Sigmoid colon (tissue), 7 donors: ENCODE results near the gene OTUB1. TPM values are rescaled to one million over a fixed set of nuclear protein-coding genes. Genes with fewer than 3 reads are reported as not detected.

Experiments used
- DNase-seq: peaks from one replicate; pipeline ENCODE4 v3.0.0-alpha.2; 2019
- H3K27ac ChIP-seq, 4 donors: fragments of 200-600 bp; sonication (generic); one replicate each; pipeline ENCODE4 v1.5.1; 2016 to 2019; ENCODE audit warnings: mild to moderate bottlenecking in 1 of 4
- H3K27me3 ChIP-seq, 3 donors: fragments of 200-600 bp; sonication (generic); one replicate each; pipeline ENCODE4 v1.5.1; 2019; ENCODE audit warnings: mild to moderate bottlenecking in 1 of 3
- H3K36me3 ChIP-seq, 4 donors: fragments of 200-600 bp; sonication (generic); one replicate each; pipeline ENCODE4 v1.5.1; 2016 to 2019
- H3K4me1 ChIP-seq, 4 donors: fragments of 200-600 bp; sonication (generic); one replicate each; pipeline ENCODE4 v1.5.1; 2017 to 2019
- H3K4me3 ChIP-seq, 4 donors: fragments of 200-600 bp; sonication (generic); one replicate each; pipeline ENCODE4 v1.5.1; 2017 to 2019; ENCODE audit warnings: mild to moderate bottlenecking in 2 of 4, moderate library complexity in 1 of 4
- H3K9me3 ChIP-seq, 4 donors: fragments of 200-600 bp in 3 of 4; sonication (generic) in 3 of 4; one replicate each; pipeline versions ENCODE4 v1.5.1 to v1.6.1; 2013 to 2019
- EP300 ChIP-seq, 4 donors: sonication (generic); formaldehyde crosslinking; IDR thresholded peaks; one replicate each; pipeline ENCODE4 v1.6.1; 2017; ENCODE audit warnings: antibody characterized with exemption in 4 of 4
- POLR2A ChIP-seq, 2 donors: fragments of 450-650 bp; IDR thresholded peaks; one replicate each; pipeline ENCODE4 v1.6.1; 2016; ENCODE audit warnings: antibody characterized with exemption in 2 of 2, mild to moderate bottlenecking in 2 of 2, moderate library complexity in 2 of 2
- POLR2AphosphoS5 ChIP-seq, 4 donors: sonication (generic); formaldehyde crosslinking; IDR thresholded peaks; one replicate each; pipeline ENCODE4 v1.6.1; 2017; ENCODE audit warnings: antibody characterized with exemption in 4 of 4
- WGBS, 2 donors: extraction: QIAGEN DNeasy Blood & Tissue Kit; methylation state at CpG; one replicate each; pipeline ENCODE4 v1.1.7; 2013; 5-methylcytosine and 5-hydroxymethylcytosine counted together
- intact Hi-C: fragments of 100-400 bp; cut with DNase I; formaldehyde crosslinking; loops from one replicate; pipeline ENCODE4 v1.15.1; 2023
- polyA plus RNA-seq, 3 donors: library from polyadenylated mRNA; stranded (reverse); fragments of 200-250 nt; gene quantifications; one replicate each; pipeline ENCODE4 v1.2.3, GENCODE V29; 2013
- total RNA-seq, 4 donors: library from RNA; depleted of rRNA; stranded (reverse); fragments of >200 nt; gene quantifications; one replicate each; pipeline ENCODE4 v1.1.0, GENCODE V29; 2016
- TF ChIP-seq, protein P1 (sequence below), 4 experiments: fragments of 450-650 bp in 3 of 4; fragments of 200-600 bp in 1 of 4; IDR thresholded peaks; one replicate each; pipeline ENCODE4 v1.5.1; 2016 to 2019; ENCODE audit warnings: antibody characterized with exemption in 4 of 4, mild to moderate bottlenecking in 3 of 4, moderate library complexity in 2 of 4
- donor health status: healthy with polysubstance abuse.
- donor health status: Bipolar disorder and iron deficiency.
- donor health status: healthy.

OTUB1 gene
- total and polyA plus RNA-seq, 7 donors = 44.8 to 96.4 (median 61.7) TPM

DNA sequence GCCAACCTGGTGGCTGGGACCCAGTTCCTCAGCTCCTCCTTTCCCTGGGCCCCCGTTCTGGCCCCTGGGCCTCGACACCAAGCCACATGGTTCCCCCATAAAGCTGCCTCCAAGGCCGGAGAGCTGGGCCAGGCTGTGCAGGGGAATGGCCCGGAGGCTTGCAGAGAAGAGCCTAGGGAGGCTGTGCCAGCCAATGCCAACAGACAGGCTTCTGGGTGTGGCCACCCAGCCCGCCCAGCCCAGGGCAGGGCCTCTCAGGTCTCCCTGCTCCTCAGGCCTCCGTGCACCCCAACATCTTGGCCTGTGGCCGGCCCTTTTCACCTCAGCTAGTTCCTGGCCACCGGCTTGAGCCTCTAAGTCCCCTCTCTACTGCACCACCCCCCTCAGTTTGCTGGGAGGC lies 32.1 kb downstream of the OTUB1 start:
- no peak for TF ChIP-seq POLR2AphosphoS5 (IDR thresholded peaks at IDR 0.05)
- no peak for TF ChIP-seq POLR2A (IDR thresholded peaks at IDR 0.05)
- TF ChIP-seq EP300 (IDR thresholded peaks at IDR 0.05) = no peak
- TF ChIP-seq, protein P1, sequence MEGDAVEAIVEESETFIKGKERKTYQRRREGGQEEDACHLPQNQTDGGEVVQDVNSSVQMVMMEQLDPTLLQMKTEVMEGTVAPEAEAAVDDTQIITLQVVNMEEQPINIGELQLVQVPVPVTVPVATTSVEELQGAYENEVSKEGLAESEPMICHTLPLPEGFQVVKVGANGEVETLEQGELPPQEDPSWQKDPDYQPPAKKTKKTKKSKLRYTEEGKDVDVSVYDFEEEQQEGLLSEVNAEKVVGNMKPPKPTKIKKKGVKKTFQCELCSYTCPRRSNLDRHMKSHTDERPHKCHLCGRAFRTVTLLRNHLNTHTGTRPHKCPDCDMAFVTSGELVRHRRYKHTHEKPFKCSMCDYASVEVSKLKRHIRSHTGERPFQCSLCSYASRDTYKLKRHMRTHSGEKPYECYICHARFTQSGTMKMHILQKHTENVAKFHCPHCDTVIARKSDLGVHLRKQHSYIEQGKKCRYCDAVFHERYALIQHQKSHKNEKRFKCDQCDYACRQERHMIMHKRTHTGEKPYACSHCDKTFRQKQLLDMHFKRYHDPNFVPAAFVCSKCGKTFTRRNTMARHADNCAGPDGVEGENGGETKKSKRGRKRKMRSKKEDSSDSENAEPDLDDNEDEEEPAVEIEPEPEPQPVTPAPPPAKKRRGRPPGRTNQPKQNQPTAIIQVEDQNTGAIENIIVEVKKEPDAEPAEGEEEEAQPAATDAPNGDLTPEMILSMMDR (IDR thresholded peaks at IDR 0.05) = no peak
- H3K4me1 ChIP-seq = no peaks in the 10 kb centered on the region
- WGBS, 2 donors = 21 to 75% methylated on average over 8 of the region's 8 CpGs

DNA sequence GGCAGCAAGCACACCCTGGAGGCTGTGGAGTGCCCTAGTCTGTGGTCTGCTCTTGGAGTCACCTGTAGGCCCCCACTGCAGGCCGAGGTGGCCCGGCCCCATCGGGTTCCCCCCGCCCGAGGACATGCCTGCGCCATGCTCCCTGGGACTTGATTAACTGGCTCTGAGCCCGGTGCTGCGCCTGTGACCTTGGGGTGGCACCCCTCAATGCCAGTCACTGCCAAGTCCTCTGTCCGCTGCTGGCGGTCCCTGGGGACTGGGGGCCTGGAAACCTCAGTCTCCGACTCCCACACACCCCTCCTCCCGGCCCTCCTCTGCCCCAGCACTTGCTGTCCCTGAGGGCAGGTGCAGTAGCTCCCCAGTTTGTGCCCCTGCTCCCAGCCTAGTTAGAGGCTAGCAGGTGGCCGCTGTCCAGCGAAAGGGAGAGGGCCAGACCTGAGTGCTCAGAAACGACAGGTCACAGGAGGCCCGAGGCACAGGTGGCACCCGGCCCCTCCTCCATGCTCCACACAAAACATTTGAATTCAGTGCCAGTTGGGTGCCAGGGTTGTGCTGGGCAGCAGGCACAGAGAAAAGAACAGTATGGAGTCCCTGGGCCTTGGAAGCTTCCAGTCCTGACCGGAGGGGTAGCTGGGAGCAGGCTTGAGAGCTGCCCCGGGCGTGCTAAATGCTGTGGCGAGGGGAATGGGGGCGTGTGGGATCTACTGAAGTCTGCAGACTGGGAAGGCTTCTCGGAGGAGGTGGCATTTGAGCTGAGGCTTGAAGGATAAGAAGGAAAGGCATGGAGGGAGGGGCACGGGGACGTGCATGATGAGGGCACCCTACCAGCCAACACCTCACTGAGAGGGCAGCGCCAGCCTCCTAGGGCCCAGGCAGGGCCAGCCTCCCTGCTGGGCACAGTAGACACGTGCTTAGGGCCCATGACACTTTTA lies 33.1 kb downstream of the OTUB1 start:
- intact Hi-C loops = no loop called here
- Histone ChIP-seq H3K4me3 (no peak overlapping the region), H3K36me3 (no peaks in the 10 kb centered on the region), H3K4me1 (no peaks in the 10 kb centered on the region), H3K9me3 (no peaks in the 10 kb centered on the region), H3K27me3 (no peaks in the 10 kb centered on the region), H3K27ac (no peak overlapping the region)
- TF ChIP-seq, protein P1 (IDR thresholded peaks at IDR 0.05) = no peak
- TF ChIP-seq POLR2A (IDR thresholded peaks at IDR 0.05) (no peak), EP300 (IDR thresholded peaks at IDR 0.05) (no peak), POLR2AphosphoS5 (IDR thresholded peaks at IDR 0.05) (no peak)
- WGBS, 2 donors = 69 to 87% methylated on average over 27 of the region's 27 CpGs
- DNase-seq = no peak

More for the DNA sequence above, 32.1 kb downstream of the OTUB1 start:
- intact Hi-C loops = no loop called here
- Histone ChIP-seq H3K4me3 (no peak overlapping the region), H3K27me3 (no peaks in the 10 kb centered on the region), H3K27ac (no peak overlapping the region), H3K9me3 (no peaks in the 10 kb centered on the region), H3K36me3 (no peaks in the 10 kb centered on the region)
- no peak for DNase-seq

DNA sequence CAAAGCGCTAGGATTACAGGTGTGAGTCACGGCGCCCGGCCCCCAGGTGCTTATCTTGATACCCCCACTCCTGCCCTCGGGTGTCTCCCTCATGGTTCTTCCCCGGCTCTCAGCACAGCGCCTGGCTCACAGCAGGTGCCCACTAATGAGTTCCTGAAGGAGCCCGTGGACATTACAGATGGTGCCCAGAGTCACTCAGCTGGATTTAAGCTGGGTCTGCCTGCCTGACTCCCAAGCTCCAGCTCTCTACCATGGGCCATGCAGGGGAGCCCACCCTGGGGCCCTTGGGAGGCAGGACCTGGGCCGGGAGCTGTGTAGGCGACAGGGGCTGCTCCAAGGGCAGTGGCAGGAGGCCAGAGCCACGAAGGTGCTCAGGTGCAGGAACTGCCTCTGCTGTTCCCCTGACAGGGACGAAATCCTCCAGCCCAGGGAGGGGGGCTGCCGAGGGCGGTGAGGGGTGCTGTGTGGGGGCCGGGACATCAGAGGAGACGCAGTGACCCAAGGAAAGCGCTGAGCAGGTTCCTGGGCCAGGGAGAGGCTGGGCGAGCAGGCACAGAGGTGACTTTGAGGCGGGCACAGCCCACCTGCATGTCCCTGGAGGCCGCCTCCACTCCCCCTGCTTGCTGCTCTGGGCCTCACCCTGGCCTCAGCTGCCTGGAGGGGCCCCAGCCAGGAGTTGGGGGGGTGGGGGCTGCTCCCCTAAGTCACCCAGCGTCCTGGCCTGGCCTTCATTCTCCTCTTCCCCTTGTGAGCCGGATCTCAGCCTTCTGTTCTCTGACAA lies 34.9 kb downstream of the OTUB1 start:
- TF ChIP-seq, protein P1 (IDR thresholded peaks at IDR 0.05) = no peak
- TF ChIP-seq EP300 (IDR thresholded peaks at IDR 0.05) (no peak), POLR2AphosphoS5 (IDR thresholded peaks at IDR 0.05) (no peak), POLR2A (IDR thresholded peaks at IDR 0.05) (no peak)

DNA sequence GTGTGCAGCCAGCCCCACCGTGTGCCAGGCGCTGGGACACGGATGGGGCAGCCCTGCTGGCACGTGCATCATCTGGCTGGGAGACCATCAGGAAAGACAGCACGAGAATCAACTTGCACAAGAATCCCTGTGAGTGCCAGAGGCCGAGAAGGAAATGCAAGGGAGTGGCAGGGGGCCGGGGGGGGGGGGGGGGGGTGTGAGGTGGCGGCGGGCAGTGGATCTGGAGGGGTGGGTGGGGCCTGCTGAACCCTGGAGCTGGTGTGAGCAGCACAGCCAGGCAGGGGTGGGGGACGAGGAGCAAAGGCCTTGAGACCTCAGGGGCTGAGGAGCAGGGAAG lies 35.5 kb downstream of the OTUB1 start:
- H3K9me3 ChIP-seq = no peaks in the 10 kb centered on the region
- DNase-seq = no peak
- H3K27ac ChIP-seq = no peak overlapping the region
- TF ChIP-seq POLR2A (IDR thresholded peaks at IDR 0.05) (no peak), EP300 (IDR thresholded peaks at IDR 0.05) (no peak), POLR2AphosphoS5 (IDR thresholded peaks at IDR 0.05) (no peak)
- TF ChIP-seq, protein P1 (IDR thresholded peaks at IDR 0.05) = no peak
- no peak overlapping the region for H3K4me3 ChIP-seq
- H3K4me1 ChIP-seq = no peaks in the 10 kb centered on the region
- WGBS, 2 donors = 56 to 69% methylated on average over 10 of the region's 10 CpGs
- intact Hi-C loops = no loop called here
- H3K36me3 ChIP-seq = no peaks in the 10 kb centered on the region
- no peaks in the 10 kb centered on the region for H3K27me3 ChIP-seq

More for the DNA sequence above, 34.9 kb downstream of the OTUB1 start:
- WGBS, 2 donors = 86 to 88% methylated on average over 22 of the region's 22 CpGs
- H3K4me3 ChIP-seq = no peak overlapping the region
- H3K4me1 ChIP-seq = no peaks in the 10 kb centered on the region
- no peaks in the 10 kb centered on the region for H3K27me3 ChIP-seq
- no peak for DNase-seq
- intact Hi-C loops = no loop called here
- H3K27ac ChIP-seq = no peak overlapping the region
- H3K9me3 ChIP-seq = no peaks in the 10 kb centered on the region
- no peaks in the 10 kb centered on the region for H3K36me3 ChIP-seq
